Left hindlimb (tissue), 1 donor: ENCODE data around the gene CRLF2.
A peak's percentile ranks its signal among the peaks of the same experiment; 100 is the strongest.
"Not testable (repeated sequence)": the region's sequence is repeated elsewhere in the genome, so short reads cannot be mapped to it uniquely, and the experiment has no call there.

Experiments used
- DNase-seq: peaks from one replicate; pipeline ENCODE4 v3.0.0-alpha.2; 2018

Gene CRLF2

DNA sequence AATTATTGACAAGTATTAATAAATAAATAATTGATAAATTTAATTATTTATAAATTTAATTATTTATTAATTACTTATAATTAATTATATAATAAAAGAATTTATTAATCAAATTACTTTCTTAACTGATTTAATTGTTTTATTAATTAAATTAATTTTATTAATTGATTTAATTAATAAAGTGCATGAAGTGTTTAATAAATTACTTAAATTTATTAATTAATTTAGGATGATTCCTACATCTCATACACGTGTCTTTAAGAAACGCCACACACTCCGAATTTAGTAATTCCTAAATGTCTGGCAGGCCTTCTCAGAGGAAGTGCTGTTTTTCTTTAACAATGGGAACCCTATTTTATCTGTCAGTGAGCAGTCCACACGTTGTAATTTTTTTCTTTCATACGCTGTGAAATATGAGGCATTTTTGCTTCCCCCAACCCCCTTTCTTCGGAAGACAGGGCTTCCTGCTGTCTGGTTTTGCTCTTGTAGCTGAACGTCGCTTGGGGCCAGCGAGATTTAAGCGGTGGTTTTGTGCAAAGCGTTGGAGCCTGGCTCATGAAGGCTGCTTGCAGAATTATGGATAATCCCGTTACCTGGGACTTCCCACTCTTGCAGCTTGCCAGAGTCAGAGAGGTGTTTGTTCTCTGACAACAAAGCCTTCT, 46.8 kb downstream of the CRLF2 start:
- DNase-seq, result peak; percentile 70

DNA sequence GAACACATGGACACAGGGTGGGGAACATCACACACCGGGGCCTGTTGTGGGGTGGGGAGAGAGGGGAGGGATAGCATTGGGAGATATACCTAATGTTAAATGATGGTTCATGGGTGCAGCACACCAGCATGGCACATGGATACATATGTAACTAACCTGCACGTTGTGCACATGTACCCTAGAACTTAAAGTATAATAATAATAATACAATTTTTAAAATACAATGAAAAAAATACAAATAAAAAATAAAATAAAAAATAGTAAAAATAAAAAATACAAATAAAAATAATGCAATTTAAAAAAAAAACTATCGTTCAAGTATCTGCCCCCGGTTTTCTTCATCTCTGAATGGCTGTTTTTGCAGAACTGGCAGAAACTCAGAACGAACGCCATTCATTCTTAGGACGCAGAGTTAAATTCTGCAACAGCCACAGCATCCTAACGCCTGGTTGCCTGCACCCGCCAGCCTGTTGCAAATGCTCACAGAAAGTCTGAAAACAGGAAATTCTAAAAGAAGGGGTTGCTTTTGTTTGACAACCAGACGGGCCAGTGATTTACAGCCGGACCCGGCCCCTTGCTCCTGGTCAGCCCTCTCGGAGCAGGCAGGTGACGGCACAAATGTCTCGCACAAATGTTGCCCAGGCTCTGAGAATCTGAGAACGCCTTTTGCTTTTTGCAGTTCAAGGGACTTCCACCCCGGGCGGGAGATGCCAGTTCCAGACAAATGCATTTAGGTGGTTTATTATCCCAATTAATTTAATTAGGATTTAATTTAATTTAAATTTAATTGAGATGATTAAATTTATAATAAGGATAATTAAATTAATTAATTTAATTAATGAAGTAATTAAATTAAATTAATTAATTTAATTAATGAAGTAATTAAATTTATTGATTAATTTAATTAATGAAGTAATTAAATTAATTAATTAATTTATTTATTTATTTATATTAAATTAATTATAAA, 47.8 kb downstream of the CRLF2 start:
- DNase-seq, result peak; percentile 78

DNA sequence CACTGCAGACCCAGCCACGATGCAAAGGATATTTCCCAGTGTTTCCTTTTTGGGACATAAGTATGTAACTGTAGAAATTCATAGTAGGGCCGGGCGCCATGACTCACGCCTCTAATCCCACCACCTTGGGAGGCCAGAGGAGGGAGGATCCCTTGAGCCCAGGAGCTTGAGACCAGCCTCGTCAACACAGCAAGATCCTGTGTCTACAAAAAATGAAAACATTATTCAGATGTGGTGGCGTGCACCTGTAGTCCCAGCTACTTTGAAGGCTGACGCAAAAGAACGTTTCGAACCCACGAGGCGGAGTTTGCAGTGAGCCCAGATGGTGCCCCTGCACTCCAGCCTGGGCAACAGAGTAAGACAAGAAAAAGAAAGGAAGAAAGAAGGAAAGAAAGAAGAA, 49.2 kb downstream of the CRLF2 start:
- DNase-seq, result no peak

DNA sequence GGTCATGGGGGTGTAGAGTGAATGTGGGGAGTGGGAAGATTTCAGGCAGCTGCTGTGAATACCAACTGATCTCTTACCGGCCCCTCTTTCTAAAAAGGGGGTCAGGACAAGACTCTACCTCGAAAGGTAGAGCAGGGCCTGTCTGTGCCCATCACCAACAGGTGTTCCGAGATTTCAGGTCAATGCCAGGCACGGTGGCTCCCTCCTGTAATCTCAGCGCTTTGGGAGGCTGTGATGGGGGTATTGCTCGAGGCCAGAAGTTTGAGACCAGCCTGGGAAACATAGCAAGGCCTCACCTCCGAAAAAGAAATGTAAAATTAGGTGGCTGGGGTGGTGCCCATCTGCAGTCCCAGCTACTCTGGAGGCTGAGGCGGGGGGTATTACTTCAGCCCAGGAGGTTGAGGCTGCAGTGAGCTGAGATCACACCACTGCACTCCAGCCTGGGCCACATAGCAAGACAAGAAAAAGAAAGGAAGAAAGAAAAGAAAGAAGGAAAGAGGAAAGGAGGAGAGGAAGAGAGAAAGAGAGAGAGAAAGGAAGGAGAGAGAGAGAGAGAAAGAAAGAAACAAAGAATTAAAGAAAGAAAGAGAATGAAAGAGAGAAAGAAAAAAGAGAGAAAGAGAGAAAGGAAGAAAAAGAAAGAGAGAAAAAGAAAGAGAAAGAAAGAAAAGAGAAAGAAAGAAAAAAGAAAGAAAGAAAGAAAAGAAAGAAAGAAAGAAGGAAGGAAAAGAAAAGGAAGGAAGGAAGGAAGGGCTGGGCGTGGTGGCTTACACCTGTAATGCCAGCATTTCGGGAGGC, 50.1 kb downstream of the CRLF2 start:
- no peak for DNase-seq

DNA sequence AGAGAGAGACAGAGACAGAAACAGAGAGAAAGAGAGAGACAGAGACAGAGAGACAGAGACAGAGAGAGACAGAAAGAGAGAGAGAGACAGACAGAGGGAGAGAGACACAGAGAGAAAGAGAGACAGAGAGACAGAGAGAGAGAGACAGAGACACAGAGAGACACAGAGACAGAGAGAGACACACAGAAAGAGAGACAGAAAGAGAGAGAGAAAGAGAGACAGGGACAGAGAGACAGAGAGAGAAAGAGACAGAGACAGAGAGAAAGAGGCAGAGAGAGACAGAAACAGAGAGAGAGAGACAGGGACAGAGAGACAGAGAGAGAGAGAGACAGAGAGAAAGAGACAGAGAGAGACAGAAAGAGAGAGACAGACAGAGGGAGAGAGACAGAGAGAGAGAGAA, 52.9 kb downstream of the CRLF2 start:
- DNase-seq, result no peak

DNA sequence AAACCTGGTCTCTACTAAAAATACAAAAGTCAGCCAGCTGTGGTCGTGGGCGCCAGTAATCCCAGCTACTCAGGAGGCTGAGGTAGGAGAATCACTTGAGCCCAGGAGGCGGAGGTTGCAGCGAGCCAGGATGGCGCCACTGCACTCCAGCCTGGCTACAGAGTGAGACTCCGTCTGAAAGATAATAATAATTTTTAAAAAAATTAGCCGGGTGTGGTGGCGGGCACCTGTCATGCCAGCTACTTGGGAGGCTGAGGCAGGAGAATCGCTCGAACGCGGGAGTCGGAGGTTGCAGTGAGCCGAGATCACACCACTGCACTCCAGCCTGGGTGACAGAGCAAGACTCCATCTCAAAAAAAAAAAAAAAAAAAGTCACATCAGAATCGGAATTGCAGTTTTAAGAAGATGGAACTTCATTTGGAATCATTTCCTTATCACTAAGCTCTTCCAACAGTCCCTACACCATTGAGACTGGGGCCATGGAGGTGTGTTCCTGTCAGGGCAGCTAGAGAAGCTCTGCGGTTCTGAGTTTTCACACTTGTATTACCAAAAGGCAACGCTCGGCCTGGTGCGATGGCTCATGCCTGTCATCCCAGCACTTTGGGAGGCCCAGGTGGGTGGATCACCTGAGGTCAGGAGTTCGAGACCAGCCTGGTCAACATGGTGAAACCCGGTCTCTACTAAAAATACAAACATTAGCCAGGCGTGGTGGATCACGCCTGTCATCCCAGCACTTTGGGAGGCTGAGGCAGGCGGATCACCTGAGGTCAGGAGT, 55.6 kb downstream of the CRLF2 start:
- DNase-seq, result not testable (repeated sequence)

DNA sequence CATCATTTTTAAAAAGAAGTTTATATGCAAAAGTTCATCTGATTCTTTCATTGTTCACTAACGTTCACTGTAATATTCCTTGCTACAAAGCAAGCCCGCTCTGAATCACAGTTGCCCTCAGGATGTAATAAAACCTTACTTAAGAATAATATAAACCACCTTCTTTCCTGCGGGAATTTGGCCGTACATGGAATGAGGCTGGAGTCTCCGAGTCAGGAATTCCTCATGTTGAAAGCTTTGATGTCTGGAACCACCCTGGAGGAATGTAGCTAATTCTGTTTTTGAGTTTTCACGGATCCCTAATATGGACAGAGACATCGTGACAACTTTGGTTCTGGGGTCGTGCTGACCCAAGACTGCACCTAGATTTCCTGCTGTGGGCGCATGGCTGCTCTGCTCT, 58.5 kb downstream of the CRLF2 start:
- DNase-seq, result no peak

DNA sequence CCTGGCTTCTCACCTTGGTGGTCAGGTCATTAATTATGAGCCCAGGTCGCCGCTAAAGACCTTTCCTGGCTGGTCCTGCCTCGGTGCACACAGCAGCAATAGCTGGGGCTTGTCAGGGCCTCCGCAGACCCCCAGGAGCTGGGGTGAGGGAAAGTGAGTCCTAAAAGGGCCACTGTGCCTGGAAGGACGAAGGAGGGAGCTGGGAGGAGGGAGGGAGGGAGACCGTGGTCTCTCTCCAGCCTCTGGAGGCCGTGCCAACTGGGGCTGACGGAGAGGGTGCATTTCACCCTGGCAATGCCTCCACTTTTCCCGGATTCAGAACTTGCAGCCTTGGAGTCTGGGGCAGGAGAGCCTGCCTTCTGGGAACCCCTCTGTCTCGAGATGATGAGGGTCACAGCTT, 60.4 kb downstream of the CRLF2 start:
- no peak for DNase-seq

DNA sequence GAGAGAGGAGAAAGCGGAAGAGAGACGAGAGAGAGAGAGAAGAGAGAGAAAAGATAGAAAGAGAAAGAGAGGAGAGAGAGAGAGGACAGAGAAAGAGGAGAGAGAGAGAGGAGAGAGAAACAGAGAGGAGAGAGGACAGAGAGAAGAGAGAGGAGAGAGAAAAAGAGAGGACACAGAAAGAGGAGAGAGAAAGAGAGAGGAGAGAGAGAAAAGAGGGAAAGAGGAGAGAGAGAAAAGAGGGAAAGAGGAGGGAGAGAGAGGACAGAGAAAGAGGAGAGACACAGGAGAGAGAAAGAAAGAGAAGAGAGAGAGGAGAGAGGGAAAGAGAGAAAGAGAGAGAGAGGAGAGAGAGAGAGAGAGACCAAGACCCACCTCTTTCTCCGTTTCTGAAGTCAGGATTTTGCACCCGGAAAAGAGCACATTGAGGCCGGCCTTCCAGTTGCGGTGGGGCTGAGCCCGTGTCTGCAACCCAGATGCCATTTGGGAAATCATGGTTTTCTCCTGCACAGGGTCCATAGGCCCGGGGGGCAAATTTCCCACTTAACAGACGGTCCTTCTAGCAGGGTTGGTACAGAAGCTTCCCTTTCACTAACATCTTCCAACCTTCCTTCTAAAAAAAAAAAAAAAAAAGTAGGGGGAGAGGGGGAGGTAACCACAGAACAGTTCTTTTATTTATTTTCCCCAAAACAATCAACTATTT, 60.9 kb downstream of the CRLF2 start:
- no peak for DNase-seq

DNA sequence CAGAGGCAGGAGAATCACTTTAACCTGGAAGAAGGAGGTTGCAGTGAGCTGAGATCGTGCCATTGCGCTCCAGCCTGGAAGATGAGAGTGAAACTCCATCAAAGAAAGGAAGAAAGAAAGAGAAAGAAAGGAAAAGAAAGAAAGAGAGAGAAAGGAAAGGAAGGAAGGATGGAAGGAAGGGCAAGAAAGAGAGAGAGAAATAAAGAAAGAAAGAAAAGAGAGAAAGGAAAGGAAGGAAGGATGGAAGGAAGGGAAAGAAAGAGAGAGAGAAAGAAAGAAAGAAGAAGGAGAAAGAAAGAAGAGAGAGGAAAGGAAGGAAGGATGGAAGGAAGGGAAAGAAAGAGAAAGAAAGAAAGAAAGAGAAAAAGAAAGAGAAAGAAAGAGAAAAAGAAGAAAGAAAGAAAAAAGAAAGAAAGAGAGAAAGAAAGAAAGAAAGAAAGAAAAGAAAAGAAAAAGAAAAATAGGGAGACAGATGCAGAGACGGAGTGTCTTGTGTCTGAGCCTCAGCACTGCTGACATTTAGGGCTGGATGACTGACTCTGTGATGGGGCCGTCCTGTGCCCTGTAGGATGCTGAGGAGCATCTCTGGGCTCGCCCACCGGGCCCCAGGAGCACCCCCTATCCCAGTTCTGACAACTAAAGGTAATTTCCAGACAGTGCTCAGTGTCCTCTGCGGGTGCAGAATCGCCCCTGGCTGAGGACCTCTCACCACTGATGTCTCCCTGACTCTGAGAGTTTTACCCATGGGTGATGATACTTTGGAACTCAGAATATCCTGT, 61.7 kb downstream of the CRLF2 start:
- no peak for DNase-seq

DNA sequence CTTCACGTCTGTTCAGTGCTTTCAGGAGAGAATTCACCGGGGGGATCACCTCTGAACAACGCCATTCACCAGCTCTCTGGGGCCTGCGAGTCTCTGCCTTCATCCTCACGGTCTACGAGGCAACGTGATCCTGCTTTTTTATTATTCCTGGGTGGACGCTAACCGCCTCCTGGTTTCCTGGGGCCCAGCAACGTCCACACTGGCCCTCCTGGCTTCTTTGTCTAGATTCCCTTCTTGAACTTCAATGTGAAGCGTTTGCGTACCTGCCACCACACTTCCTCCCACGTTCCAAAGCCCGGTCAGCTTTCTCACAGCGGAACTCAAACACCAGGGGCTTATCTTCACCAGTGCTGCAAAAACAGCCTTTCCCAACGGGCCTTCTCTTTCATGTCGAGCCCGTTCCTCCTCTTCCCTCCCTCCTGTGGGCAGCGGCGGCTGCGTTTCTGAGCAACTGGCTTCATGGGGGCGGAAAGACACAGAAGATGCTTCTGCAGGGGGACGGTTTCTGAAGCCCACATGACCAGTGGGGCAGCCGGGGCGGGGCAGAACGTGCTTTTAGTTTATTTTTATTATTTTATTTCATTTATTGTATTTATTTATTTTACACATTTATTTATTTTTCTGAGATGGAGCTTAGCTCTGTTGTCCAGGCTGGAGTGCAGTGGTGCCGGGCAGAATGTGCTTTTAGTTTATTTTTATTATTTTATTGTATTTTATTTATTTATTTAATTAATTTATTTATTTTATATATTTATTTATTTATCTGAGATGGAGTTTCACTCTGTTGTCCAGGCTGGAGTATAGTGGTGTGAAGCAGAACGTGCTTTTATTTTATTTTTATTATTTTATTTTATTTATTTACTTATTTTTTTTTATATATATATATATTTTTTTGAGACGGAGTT, 64.6 kb downstream of the CRLF2 start:
- DNase-seq, result no peak

DNA sequence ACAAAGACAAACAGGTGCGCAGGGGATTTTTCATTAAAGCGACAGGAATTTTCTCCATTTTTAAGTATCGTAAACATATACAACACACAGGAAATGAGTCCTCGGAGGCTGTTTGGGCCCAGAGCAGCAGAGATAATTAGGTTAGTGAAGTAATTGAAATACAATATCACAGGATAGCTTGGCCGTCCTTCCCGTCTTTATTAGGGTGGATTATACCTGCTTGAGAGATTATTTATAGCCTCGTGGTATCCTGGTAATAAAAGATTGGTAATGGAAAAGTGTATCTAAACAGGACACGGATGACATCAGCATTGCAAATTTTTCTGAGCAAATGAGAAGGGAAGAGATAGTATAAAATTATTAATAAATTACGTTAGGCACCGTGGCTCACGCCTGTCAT, 68.2 kb downstream of the CRLF2 start:
- no peak for DNase-seq
